Measurements from ENCODE around the gene ABCC3.

- TF ChIP-seq POLR2AphosphoS5 (IDR thresholded peaks at IDR 0.05) (no peak), CTCF (IDR thresholded peaks at IDR 0.05) (no peak)
These were observed 53.6 kb downstream of the ABCC3 start for GRCh38 chr17:50688245-50688644.

Data from breast epithelium (tissue), 3 donors.